Endothelial cell of hepatic sinusoid (primary cell): ENCODE data around the gene BLACAT1.

ENCODE experiments used
- in situ Hi-C: cut with HindIII; loops from 2 replicates; pipeline ENCODE4 v1.10.0; 2017; ENCODE audit warnings: low sequenced_read_pairs

The BLACAT1 gene

DNA sequence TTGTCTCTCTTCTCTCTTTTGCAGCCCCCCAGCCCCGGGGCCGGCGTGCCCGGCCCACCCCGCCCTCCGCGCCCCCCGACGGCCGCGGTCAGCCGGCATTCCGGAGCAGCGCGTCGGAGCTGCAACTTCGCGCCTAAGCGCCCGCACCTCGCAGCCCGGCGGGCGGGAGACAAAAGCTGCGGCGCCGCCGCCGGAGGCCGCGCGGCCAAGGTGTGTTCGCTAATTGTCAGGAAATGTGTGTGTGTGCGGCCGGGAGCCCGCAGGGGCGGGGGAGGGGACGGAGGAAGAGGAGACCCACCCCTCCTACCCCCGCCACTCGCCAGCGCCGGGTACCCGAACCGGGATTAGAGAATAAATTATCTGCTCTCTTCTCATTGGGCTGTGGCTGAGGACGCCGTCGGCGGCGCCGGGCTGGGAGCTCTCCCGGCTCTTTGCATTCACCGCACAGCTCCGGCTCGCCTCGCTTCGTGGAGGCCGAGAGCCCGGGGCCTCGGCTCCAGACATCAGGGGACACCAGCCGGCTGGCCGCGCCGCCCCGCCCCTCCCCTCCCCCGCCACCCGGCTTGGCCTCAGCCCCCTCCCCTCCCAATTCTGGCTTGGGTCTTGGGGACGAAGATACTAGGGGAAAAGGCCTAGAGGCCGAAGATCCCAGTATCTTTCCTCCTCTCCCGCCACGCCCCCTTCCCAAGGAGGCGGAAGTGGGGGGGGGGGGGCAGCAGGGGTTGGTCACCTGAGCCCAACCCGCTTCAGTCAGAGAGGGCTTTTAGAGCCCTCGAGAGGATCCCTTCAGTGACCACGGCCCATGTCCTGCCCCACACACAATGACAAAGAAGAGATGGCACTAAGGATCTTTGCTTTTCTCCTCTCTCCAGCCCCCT lies 1.3 kb upstream of the BLACAT1 start:
- in situ Hi-C loops: no loop called here

DNA sequence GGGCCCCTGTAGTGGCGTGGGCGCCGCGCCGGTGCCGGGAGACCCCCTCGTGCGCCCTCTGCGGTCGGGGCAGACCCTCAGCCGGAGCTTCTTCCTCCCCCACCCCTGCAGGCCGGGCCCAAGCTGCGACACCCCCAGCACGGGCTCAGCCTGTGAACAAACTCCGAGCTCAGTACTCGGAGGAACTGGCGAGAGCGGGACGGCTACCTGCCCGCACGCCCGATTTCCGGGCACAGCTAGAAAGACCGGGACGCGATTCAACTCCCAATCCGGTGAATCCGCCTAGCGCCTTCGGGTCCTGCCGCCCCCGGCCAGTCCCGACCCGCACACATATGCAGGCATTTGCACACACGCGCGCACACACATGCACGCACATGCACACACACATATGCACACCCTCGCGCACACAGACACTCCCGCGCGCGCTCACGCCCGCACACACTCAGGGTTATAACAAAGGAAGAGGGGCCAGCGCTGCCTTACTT lies 580 bp upstream of the BLACAT1 start:
- in situ Hi-C loops: no loop called here

DNA sequence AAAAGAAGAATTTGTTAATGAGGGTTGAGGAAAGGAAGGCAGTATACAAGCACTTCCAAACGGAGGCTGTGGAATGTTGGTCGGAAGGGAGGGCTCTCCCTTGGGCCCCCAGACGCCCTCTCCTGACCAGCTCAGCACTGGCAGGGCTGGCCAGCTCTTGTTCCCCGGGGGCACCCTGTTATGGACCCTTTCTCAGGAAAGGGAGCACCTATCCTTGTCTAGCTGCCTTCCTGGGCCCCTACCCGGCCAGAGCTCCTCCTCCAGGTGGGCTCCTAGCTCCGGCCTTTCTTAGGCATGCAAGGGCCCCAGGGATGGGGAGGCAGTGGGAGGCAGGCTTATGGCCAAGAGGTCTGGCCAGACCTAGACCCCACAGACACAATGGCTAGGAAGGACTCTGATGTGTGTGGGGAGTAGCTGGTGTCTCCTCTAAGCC lies 926 bp downstream of the BLACAT1 start:
- in situ Hi-C loops: no loop called here

DNA sequence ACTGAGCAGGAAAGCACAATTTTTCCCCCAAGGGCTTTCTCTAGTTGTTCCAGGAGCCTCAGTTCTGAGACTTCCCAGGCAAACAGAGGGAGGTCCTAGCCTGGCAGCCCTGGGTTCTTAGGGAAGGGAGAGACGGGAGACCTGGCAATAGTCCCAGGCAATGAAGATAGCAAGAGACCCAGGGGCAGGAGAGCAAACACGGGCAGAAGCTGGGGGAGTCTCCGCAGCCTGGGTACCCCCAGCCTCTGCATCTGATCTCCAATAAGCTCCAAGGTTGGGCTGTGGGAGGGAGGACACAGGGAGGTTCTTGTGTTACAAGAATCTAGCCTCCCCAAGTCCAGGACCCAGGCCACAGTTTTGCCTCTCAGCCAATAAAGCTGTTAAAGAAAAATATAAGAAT lies 2.4 kb downstream of the BLACAT1 start:
- in situ Hi-C loops: no loop called here

DNA sequence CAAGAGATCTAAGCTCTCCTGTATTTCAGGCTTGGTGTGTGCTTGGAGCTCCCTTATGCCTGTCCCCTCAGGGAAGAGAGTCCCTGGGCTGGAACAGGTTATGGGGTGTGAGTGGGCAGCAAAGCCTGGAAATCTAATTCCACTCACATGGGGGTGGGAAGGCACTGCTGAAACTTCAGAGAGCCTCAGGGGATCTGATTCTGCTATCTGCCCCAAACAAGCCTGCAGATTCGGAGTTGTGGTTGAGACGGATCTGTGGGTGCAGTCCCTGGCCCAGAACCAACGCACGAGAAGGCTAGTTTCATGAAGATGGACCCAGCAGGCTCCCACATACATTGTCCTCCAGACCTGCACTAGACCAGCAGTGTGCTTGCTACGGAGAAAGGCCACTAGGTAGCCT lies 2.9 kb downstream of the BLACAT1 start:
- in situ Hi-C loops: no loop called here

DNA sequence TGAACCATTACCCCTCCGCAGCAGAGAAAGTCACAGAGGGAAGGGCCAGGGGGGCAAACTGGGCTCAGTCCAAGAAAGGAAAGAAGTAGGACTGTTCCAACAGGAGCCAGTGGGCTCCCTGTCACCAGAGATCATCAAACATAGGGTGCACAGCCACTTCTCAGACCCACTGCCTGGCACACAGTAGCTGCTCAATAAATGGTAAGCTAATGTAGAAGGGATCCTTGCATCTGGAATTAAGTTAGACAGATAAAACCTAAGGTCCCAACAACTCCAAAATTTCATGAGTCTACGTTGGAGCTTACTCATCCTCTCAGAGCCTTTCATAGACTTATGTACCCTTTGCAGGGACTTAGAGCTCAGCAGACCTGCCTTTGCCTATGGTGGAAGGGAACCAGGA lies 3.5 kb downstream of the BLACAT1 start:
- in situ Hi-C loops: no loop called here

DNA sequence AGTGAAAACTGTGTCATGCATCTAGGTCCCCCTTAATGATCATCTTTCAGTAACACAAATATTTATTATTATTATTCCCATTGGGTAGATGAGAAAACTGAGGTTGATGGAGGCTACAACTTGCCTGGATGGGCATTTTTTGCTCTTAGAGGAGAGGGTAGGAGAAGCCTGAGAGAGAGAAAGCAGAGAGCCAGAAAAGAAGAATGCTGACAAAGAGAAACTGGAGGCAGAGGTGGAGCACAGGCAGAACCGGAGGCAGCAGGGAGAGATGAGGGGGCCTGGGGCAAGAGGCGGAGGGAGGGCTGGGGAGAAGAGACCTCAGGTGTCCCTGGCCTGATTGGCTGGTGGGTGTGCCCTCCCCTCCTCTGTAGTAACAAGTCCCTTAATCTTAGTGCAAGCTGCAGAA lies 4.1 kb downstream of the BLACAT1 start:
- in situ Hi-C loops: no loop called here

DNA sequence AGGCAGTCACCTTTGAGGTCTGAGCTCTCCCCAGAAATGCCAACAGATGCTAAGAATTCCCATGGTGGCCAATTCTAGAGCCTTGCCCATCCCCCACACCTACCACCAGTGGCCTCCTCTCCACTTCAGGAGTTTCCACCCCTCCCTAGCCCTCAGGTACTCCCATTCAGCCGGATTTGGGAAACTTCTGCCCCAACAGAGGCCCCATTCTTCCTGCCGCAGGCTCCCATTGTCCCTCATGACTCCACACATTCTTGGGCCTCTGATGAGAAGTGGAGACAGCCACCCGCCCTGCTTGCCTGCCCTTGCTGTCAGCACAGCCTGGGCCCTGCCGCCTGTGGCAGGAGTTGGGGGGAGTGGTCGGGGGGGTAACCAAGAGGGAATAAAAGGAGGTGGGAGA lies 4.6 kb downstream of the BLACAT1 start:
- in situ Hi-C loops: no loop called here

DNA sequence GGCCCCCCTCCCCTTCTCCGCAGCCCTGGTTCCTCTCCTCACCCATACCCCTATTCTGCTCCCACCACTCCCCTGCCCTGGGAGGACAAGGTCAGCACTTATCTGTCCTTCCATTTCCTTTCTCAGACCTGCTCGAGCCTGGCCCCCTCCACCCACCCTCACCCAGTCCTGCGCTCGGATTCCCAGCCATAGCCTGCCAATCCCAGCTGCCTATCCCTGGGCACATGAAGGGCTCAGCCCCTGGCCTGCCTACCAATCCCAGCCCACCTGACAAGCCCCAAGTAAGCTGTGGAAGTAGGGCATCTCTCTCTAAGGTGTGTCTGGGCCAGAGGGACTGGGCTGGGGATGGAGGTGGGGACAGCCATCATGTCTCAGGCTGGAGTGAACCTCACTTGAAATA lies 5.4 kb downstream of the BLACAT1 start:
- in situ Hi-C loops: no loop called here

DNA sequence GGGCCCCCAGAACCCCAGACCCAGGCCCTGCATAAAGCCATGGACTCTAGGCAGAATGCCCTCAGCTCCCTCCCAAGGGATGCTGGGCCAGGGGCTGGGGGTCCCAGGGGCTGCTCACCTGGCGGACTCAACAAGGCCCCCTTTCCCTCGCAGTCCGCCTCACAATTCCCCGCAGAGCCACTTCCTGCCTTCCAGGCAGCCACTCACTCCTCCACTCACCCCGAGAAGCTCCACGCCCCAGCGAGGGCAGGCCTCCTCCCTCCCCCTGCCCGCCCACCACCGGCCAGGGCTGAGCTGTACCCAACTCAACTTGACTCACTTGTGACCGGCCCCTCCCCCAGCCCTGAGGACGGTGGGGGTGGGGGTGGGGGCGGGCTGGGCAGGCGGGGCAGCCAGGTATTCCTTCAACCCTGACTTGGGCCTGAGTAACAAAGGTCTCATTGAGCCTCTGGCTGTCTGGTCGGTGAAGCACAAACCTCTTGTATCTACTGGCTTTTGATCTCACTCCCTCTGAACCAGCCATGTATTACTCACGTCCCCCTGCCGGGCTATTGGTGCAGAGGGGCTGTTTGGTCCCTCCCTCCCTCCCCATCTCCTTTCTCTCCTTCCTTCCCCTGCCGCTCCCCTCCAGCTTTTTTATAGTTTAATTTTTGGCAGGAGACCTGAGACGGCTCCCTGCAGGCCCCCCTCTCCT lies 5.9 kb downstream of the BLACAT1 start:
- in situ Hi-C loops: no loop called here

DNA sequence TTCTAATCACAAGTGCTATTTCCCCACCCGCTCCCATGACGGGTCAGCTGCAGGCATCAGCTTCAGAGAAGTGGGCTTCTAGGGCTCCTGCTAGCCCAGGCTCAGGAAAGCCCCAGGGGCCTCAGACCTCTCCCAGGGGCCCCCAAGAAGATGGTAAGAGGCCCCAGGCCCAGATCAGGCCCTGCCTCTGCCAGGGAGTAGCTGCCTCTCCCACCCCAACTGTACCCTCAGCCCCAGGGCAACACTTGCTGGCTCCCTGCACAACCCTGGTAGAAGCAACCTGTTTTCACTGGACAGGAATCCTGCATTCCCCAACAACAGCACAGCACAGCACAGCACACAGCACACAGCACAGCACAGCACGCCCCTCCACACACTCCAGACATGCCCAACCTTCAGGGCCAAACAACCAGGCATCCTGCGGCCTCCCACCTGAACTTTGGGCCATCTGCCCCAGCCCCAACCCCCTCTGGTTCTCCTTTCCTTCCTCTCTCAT lies 6.5 kb downstream of the BLACAT1 start:
- in situ Hi-C loops: no loop called here

DNA sequence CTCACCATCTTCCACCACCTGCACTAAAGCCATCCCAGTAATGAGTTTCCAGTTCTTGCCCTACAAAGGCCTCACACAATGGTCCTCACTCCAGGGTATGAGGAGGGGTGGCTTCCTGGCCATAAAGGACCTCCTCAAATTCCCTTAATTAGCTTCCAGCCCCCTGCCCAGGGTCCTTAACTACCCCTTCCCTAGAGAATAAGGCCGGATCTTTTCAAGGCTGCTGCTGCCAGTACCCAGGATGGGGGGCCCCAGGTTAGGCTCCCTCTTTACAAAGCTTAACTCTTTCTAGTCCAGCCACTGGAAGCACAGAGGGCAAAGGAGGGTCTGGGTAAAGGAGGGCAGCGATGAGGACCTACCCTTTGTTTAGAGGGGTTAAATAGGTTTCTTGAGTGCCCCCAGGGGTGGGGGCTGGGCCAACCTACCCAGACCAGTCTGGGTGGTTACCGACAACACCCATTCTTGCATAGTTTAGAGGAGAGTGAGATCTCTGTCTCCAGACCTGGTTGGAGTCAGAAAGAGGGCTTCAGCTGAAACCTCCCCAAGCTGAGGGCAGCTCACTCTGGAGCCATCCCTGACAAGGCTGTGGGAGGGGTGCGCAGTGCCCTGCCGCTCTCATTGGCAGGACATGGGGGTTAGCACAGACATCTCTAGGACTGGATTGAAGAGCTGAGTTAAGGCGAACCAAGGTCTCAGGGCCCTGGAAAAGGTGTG lies 7.1 kb downstream of the BLACAT1 start:
- in situ Hi-C loops: no loop called here

DNA sequence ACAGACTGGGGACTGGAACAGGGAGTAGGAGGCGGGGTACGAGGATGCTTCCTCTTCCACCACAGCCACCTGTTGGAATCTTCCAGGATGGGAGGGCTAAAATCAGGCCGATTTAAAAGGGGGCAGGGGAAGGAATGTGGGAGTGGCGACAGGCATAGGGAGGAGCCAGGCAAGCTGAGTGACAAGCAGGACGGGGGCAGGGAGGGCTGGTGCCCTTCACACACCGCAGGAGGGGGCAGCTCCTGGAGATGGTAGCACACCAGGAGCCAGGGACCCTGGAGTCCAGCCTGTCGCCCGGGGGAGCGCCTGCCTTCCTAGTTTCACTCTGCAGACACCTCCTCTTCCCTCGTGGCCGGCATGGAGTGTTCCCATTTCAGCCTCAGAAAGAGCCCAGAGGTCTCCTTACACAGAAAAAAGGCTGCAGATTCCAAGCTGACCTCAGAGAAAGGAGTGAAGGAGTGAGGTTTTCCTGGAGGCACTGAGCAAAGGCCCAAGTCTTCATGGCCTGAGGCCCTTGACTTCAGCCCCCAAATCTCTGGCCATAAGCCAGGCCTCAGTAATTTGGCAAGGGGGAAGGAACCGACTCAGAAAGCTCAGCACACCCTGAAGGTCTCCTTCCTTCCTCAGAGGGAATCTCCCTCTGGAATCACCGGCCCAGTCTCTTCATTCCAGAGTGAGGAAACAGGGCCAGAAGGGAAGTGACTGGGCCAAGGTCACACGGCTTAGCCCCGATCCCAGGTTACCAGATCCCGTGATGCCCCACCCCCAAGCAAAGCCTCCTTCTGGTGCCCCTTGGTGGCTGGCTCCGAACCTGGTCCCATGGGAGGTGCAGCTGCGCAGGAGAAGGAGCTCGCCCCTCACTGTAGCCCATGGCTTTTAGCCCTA lies 8.1 kb downstream of the BLACAT1 start:
- in situ Hi-C loops: no loop called here

DNA sequence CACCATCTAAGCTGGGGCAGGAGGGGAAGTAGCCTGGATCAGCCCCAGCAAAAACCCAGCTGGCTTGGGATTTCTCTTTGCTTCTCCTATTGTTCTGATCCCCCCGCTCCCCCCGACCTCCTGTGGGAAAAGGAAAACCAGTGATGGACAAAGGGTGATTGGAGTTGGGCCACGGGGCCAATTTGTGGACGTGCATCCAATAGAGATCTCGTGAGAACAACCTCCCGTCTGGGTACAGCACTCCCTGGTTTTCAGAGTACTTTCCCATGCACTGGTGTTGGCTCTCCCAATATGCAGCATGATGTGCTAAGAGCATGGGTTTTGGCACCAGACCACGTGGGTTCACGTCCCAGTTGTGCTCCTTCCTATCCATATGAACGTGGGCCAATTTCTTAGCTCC lies 9.0 kb downstream of the BLACAT1 start:
- in situ Hi-C loops: no loop called here

DNA sequence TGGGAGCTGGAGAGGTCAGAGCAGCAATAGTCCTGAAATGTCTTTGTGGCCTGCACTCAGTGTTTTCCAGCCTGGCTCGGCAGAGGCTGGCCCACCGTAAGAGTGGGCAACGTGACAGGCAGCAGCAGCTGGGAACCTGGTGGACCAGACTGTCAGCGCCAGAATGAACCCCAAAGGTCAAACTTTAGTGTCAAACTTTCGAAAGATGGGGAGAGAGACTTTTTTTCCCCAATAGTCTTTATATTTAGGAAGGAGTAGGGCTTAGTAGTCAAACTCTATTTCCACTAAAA lies 10.3 kb downstream of the BLACAT1 start:
- in situ Hi-C loops: no loop called here

DNA sequence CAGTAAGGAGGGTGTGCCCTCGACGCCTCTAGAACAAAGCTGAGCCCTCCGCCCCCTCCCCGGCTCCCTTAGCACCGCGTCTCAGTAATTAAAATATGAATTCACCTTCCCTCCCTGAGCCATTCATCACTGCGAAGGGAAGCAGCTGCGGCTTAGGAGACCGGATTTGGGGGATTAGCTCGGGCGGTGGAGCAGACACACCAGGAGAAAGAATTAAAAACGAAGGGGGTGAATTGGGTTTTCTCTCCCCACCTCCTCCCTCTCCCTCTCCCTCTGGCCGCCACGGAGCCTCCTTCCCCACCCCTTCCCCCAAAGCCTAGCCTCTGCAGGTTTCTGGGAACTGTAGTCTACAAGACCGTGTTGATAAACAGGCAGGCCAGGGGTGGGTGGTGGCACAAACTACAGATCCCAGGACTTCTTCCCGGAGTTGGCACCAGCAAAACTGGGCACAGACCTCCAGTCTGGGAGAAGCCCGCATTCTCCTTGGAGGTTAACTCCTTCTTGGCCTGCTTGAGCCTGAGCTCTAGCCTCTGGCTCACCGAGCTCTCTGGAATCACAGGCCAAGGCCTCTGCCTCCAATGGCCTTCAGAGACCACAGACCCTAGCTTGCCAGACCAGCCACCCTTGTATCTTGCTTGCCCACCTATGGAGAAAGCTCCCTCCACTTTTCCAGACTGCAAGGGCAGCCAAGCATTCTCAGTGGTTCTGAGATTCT lies 10.8 kb downstream of the BLACAT1 start:
- in situ Hi-C loops: no loop called here

DNA sequence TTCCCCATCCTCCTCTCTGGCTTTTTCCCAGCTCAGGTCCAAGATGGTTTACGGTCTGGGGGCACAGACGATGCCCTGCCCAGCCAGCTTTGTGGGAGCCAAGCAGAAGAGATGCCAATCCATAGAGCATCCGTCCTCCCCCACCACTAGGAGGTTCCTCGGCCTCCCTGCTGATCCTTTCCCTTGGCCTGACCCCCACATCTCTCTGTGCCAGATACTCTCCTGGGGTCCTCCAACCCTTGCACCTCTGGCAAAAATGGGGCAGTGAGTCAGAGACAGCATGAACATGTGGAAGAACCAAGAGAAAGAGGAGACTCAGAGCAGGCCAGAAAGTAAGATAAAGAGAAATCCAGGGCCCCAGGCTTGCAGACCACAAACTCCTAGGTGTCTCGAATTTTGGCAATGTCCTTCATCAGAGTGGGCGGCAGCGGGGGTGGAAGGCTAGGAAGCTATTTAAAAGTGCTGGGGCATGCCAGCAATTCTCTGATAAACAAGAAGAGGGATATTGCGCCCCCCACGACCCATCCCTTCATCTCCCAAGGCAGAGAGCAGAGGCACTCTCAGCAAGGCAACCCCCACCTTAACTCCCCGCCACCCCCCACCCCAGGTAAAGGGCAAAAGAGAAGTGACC lies 11.4 kb downstream of the BLACAT1 start:
- in situ Hi-C loops: no loop called here

DNA sequence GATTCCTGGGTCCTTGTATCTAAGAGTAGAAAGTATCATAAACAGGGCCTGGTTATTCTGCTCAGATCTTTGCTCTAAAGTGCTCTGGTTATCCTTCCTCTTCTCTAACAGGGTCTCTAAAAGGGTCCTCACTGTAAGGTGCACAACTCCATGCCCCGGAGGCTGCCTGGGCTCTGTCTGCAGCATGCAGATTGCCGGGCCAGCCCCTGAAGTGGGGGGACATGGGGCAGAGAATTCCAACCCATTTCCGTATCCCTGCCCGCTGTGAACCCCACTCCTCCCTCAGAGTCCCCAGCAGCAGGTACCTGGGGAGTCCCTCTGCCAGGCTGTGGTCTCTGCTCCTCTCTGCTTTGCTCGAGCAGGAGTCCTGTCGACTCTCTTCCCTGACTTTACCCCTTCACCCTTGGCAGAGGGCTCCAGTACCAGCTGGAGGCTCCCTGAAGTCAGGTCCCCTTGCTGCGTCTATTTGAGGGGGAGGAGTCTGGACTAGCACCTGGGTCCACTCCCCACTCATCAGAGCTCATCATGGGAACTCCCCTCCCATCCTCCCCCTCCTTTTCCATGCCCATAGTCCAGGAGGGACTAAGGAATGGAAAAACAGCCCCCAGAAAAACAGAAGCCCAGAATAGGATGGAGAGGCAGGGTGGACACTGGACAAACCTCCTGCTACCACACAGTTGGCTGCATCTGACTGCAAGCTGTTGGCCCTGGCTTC lies 12.1 kb downstream of the BLACAT1 start:
- in situ Hi-C loops: no loop called here
